Measurements from ENCODE around the gene ODAD3.

The ODAD3 gene

GRCh38 chr19:11375143-11375948, 59.6 kb downstream of the ODAD3 start:
- H3K4me3 ChIP-seq (ENCODE audit: low read depth in 1 of 2, low read length in 2 of 2): peak overlapping the region; percentile 74 to 80
- peak overlapping the region; percentile 73 to 78 for H3K9ac ChIP-seq (ENCODE audit: low read depth in 1 of 2, low read length in 2 of 2)
- H3K9me3 ChIP-seq (ENCODE audit: control insufficient read depth in 1 of 2, low read length in 2 of 2): no peaks in the 10 kb centered on the region
- H3K4me1 ChIP-seq (ENCODE audit: control insufficient read depth in 1 of 2, insufficient read depth in 2 of 2, low read length in 2 of 2): peaks cover 14 to 23% of the 10 kb centered on the region in 2 donors
- no peaks in the 10 kb centered on the region for H3K36me3 ChIP-seq (ENCODE audit: control insufficient read depth in 1 of 2, insufficient read depth in 2 of 2, low read length in 2 of 2)
- no peaks in the 10 kb centered on the region for H3K27me3 ChIP-seq (ENCODE audit: control insufficient read depth in 1 of 2, insufficient read depth in 2 of 2, low read length in 2 of 2)
- H3K27ac ChIP-seq (ENCODE audit: low read depth, low read length): peak overlapping the region; percentile 82

- peak within 1 kb of the TSS; percentile 75 to 80 for H3K4me3 ChIP-seq (ENCODE audit: low read depth in 1 of 2, low read length in 2 of 2)
- H3K9me3 ChIP-seq (ENCODE audit: control insufficient read depth in 1 of 2, low read length in 2 of 2): no peaks in the 10 kb centered on the region
- peak within 1 kb of the TSS; percentile 85 for H3K27ac ChIP-seq (ENCODE audit: low read depth, low read length)
- H3K4me1 ChIP-seq (ENCODE audit: control insufficient read depth in 1 of 2, insufficient read depth in 2 of 2, low read length in 2 of 2): peaks cover 12 to 20% of the 10 kb centered on the region in 2 donors
- H3K36me3 ChIP-seq (ENCODE audit: control insufficient read depth in 1 of 2, insufficient read depth in 2 of 2, low read length in 2 of 2): no peaks in the 10 kb centered on the region
- no peaks in the 10 kb centered on the region for H3K27me3 ChIP-seq (ENCODE audit: control insufficient read depth in 1 of 2, insufficient read depth in 2 of 2, low read length in 2 of 2)
- H3K9ac ChIP-seq (ENCODE audit: low read depth in 1 of 2, low read length in 2 of 2): peak within 1 kb of the TSS; percentile 78 to 79
Observed at GRCh38 chr19:11374433-11375142, 60.3 kb downstream of the ODAD3 start, which contains the start of gene SWSAP1. Gene SWSAP1 (plus strand): TSS chr19:11374666. CDS start chr19:11374681, 15 bp downstream.

- Histone ChIP-seq H3K9me3 (ENCODE audit: control insufficient read depth in 1 of 2, low read length in 2 of 2) (no peaks in the 10 kb centered on the region), H3K9ac (ENCODE audit: low read depth in 1 of 2, low read length in 2 of 2) (peak overlapping the region; percentile 51 to 79), H3K36me3 (ENCODE audit: control insufficient read depth in 1 of 2, insufficient read depth in 2 of 2, low read length in 2 of 2) (no peaks in the 10 kb centered on the region), H3K27me3 (ENCODE audit: control insufficient read depth in 1 of 2, insufficient read depth in 2 of 2, low read length in 2 of 2) (no peaks in the 10 kb centered on the region), H3K4me1 (ENCODE audit: control insufficient read depth in 1 of 2, insufficient read depth in 2 of 2, low read length in 2 of 2) (peaks cover 12 to 20% of the 10 kb centered on the region in 2 donors), H3K4me3 (ENCODE audit: low read depth in 1 of 2, low read length in 2 of 2) (peak overlapping the region; percentile 65 to 75), H3K27ac (ENCODE audit: low read depth, low read length) (no peak overlapping the region)
Observed at GRCh38 chr19:11373885-11374432, 61.0 kb downstream of the ODAD3 start.

- H3K27ac ChIP-seq (ENCODE audit: low read depth, low read length): no peak overlapping the region
- peak overlapping the region; percentile 65 to 75 for H3K4me3 ChIP-seq (ENCODE audit: low read depth in 1 of 2, low read length in 2 of 2)
- no peaks in the 10 kb centered on the region for H3K27me3 ChIP-seq (ENCODE audit: control insufficient read depth in 1 of 2, insufficient read depth in 2 of 2, low read length in 2 of 2)
- H3K9ac ChIP-seq (ENCODE audit: low read depth in 1 of 2, low read length in 2 of 2): peak overlapping the region; percentile 51 to 79
- no peaks in the 10 kb centered on the region for H3K9me3 ChIP-seq (ENCODE audit: control insufficient read depth in 1 of 2, low read length in 2 of 2)
- H3K36me3 ChIP-seq (ENCODE audit: control insufficient read depth in 1 of 2, insufficient read depth in 2 of 2, low read length in 2 of 2): no peaks in the 10 kb centered on the region
- H3K4me1 ChIP-seq (ENCODE audit: control insufficient read depth in 1 of 2, insufficient read depth in 2 of 2, low read length in 2 of 2): peaks cover 12 to 20% of the 10 kb centered on the region in 2 donors
Observed at GRCh38 chr19:11373166-11373884, 61.6 kb downstream of the ODAD3 start.

GRCh38 chr19:11370744-11371143, 64.2 kb downstream of the ODAD3 start:
- Histone ChIP-seq H3K27me3 (ENCODE audit: control insufficient read depth in 1 of 2, insufficient read depth in 2 of 2, low read length in 2 of 2) (no peaks in the 10 kb centered on the region), H3K27ac (ENCODE audit: low read depth, low read length) (no peak overlapping the region), H3K4me3 (ENCODE audit: low read depth in 1 of 2, low read length in 2 of 2) (no peak overlapping the region), H3K9me3 (ENCODE audit: control insufficient read depth in 1 of 2, low read length in 2 of 2) (no peaks in the 10 kb centered on the region), H3K9ac (ENCODE audit: low read depth in 1 of 2, low read length in 2 of 2) (no peak overlapping the region), H3K36me3 (ENCODE audit: control insufficient read depth in 1 of 2, insufficient read depth in 2 of 2, low read length in 2 of 2) (peaks cover 0 to 3% of the 10 kb centered on the region in 2 donors), H3K4me1 (ENCODE audit: control insufficient read depth in 1 of 2, insufficient read depth in 2 of 2, low read length in 2 of 2) (peaks cover 10 to 14% of the 10 kb centered on the region in 2 donors)

Measured in duodenal mucosa (tissue), 2 donors.